ENCODE results near the gene GHDC. TPM values are rescaled to one million over a fixed set of nuclear protein-coding genes. Genes with fewer than 3 reads are reported as not detected.
"Not testable (repeated sequence)": the region's sequence is repeated elsewhere in the genome, so short reads cannot be mapped to it uniquely, and the experiment has no call there.

GHDC gene
- total RNA-seq, 2 experiments from 2014 or later, result 22.0 to 23.1 TPM

GRCh38 chr17:42221886-42222745 is 27.8 kb upstream of the GHDC start:
- POLR2A ChIA-PET, result interaction anchor here (0.6 to 1.9 kb wide), 10 partner anchors 26 to 184 kb away, joined by 3 to 21 read pairs (median 4); partner anchors contain the start of gene STAT5A
- peaks cover 23% of the 10 kb centered on the region for H3K36me3 Mint-ChIP-seq
- peak overlapping the region; percentile 71 for H3K27ac Mint-ChIP-seq
- peaks cover 7% of the 10 kb centered on the region for H3K4me1 Mint-ChIP-seq
- H3K4me3 Mint-ChIP-seq, result no peak overlapping the region
- DNase-seq (peak; percentile 59), ATAC-seq (ENCODE audit: low read depth) (peak; percentile 87)
- no peaks in the 10 kb centered on the region for H3K9me3 Mint-ChIP-seq
- no peaks in the 10 kb centered on the region for H3K27me3 Mint-ChIP-seq

- ATAC-seq (ENCODE audit: low read depth); H3K27ac Mint-ChIP-seq; POLR2A ChIA-PET; H3K4me3 Mint-ChIP-seq; H3K4me1 Mint-ChIP-seq; DNase-seq; H3K27me3 Mint-ChIP-seq; H3K9me3 Mint-ChIP-seq: not testable (repeated sequence)
- peaks cover 17% of the 10 kb centered on the region for H3K36me3 Mint-ChIP-seq
These were observed 25.0 kb upstream of the GHDC start for GRCh38 chr17:42219280-42219679.

- Mint-ChIP-seq H3K27me3 (no peaks in the 10 kb centered on the region), H3K4me1 (no peaks in the 10 kb centered on the region), H3K4me3 (no peak overlapping the region), H3K36me3 (peaks cover 20% of the 10 kb centered on the region), H3K9me3 (no peaks in the 10 kb centered on the region), H3K27ac (no peak overlapping the region)
- DNase-seq (no peak), ATAC-seq (ENCODE audit: low read depth) (no peak)
- POLR2A ChIA-PET, result no interaction called here
These were observed 19.9 kb upstream of the GHDC start for GRCh38 chr17:42214156-42214555.

- ATAC-seq (ENCODE audit: low read depth), result no peak
- no peaks in the 10 kb centered on the region for H3K4me1 Mint-ChIP-seq
- H3K27ac Mint-ChIP-seq, result no peak overlapping the region
- no peak overlapping the region for H3K4me3 Mint-ChIP-seq
- no peaks in the 10 kb centered on the region for H3K9me3 Mint-ChIP-seq
- DNase-seq, result no peak
- peaks cover 18% of the 10 kb centered on the region for H3K36me3 Mint-ChIP-seq
- POLR2A ChIA-PET, result no interaction called here
- no peaks in the 10 kb centered on the region for H3K27me3 Mint-ChIP-seq
These were observed 18.1 kb upstream of the GHDC start for GRCh38 chr17:42212382-42212781.

- H3K27ac Mint-ChIP-seq; DNase-seq; H3K4me3 Mint-ChIP-seq; H3K4me1 Mint-ChIP-seq; POLR2A ChIA-PET; H3K27me3 Mint-ChIP-seq; ATAC-seq (ENCODE audit: low read depth); H3K9me3 Mint-ChIP-seq: not testable (repeated sequence)
- H3K36me3 Mint-ChIP-seq, result peaks cover 17% of the 10 kb centered on the region
These were observed 17.6 kb upstream of the GHDC start for GRCh38 chr17:42211921-42212341.

- H3K4me1 Mint-ChIP-seq, result no peaks in the 10 kb centered on the region
- DNase-seq (no peak), ATAC-seq (ENCODE audit: low read depth) (no peak)
- POLR2A ChIA-PET, result no interaction called here
- no peak overlapping the region for H3K27ac Mint-ChIP-seq
- no peaks in the 10 kb centered on the region for H3K27me3 Mint-ChIP-seq
- peaks cover 25% of the 10 kb centered on the region for H3K36me3 Mint-ChIP-seq
- no peaks in the 10 kb centered on the region for H3K9me3 Mint-ChIP-seq
- H3K4me3 Mint-ChIP-seq, result no peak overlapping the region
These were observed 15.8 kb upstream of the GHDC start for GRCh38 chr17:42210046-42210445.

- ATAC-seq (ENCODE audit: low read depth); H3K4me1 Mint-ChIP-seq: not testable (repeated sequence)
These were observed 11.9 kb upstream of the GHDC start for GRCh38 chr17:42206153-42206612.

GRCh38 chr17:42203354-42203753 is 9.1 kb upstream of the GHDC start:
- H3K36me3 Mint-ChIP-seq, result peaks cover 26% of the 10 kb centered on the region
- no peak overlapping the region for H3K27ac Mint-ChIP-seq

More at GRCh38 chr17:42206153-42206612, 11.9 kb upstream of the GHDC start:
- H3K27me3 Mint-ChIP-seq, H3K4me3 Mint-ChIP-seq, H3K9me3 Mint-ChIP-seq, DNase-seq, POLR2A ChIA-PET, H3K27ac Mint-ChIP-seq: not testable (repeated sequence)
- peaks cover 32% of the 10 kb centered on the region for H3K36me3 Mint-ChIP-seq

GRCh38 chr17:42202696-42203095 is 8.4 kb upstream of the GHDC start:
- peaks cover 26% of the 10 kb centered on the region for H3K36me3 Mint-ChIP-seq

More at GRCh38 chr17:42203354-42203753, 9.1 kb upstream of the GHDC start:
- H3K27me3 Mint-ChIP-seq, result no peaks in the 10 kb centered on the region
- DNase-seq (no peak), ATAC-seq (ENCODE audit: low read depth) (no peak)
- no peak overlapping the region for H3K4me3 Mint-ChIP-seq
- H3K4me1 Mint-ChIP-seq, result no peaks in the 10 kb centered on the region
- H3K9me3 Mint-ChIP-seq, result no peaks in the 10 kb centered on the region
- POLR2A ChIA-PET, result no interaction called here

GRCh38 chr17:42202159-42202558 is 7.9 kb upstream of the GHDC start:
- Mint-ChIP-seq H3K9me3 (no peaks in the 10 kb centered on the region), H3K4me1 (no peaks in the 10 kb centered on the region), H3K36me3 (peaks cover 22% of the 10 kb centered on the region), H3K27ac (no peak overlapping the region), H3K27me3 (no peaks in the 10 kb centered on the region), H3K4me3 (no peak overlapping the region)
- ATAC-seq (ENCODE audit: low read depth) (no peak), DNase-seq (no peak)
- POLR2A ChIA-PET, result no interaction called here

More at GRCh38 chr17:42202696-42203095, 8.4 kb upstream of the GHDC start:
- ATAC-seq (ENCODE audit: low read depth) (no peak), DNase-seq (no peak)
- POLR2A ChIA-PET, result no interaction called here
- Mint-ChIP-seq H3K27ac (no peak overlapping the region), H3K4me1 (no peaks in the 10 kb centered on the region), H3K4me3 (no peak overlapping the region), H3K27me3 (no peaks in the 10 kb centered on the region), H3K9me3 (no peaks in the 10 kb centered on the region)

- H3K4me3 Mint-ChIP-seq, result no peak overlapping the region
- DNase-seq (no peak), ATAC-seq (ENCODE audit: low read depth) (no peak)
- POLR2A ChIA-PET, result interaction anchor here (0.5 kb wide), 1 partner anchor 10 kb away, joined by 3 read pairs; no protein-coding TSS in a partner anchor
- peak overlapping the region; percentile 13 for H3K27ac Mint-ChIP-seq
- peaks cover 19% of the 10 kb centered on the region for H3K36me3 Mint-ChIP-seq
- no peaks in the 10 kb centered on the region for H3K27me3 Mint-ChIP-seq
- no peaks in the 10 kb centered on the region for H3K4me1 Mint-ChIP-seq
- no peaks in the 10 kb centered on the region for H3K9me3 Mint-ChIP-seq
These were observed 7.1 kb upstream of the GHDC start for GRCh38 chr17:42201458-42201772.

- POLR2A ChIA-PET, result interaction anchor here (0.5 kb wide), 1 partner anchor 9 kb away, joined by 3 read pairs; no protein-coding TSS in a partner anchor
- Mint-ChIP-seq H3K27me3 (no peaks in the 10 kb centered on the region), H3K4me3 (no peak overlapping the region), H3K9me3 (no peaks in the 10 kb centered on the region), H3K36me3 (peaks cover 16% of the 10 kb centered on the region), H3K4me1 (no peaks in the 10 kb centered on the region), H3K27ac (no peak overlapping the region)
- DNase-seq, result no peak
- ATAC-seq (ENCODE audit: low read depth), result no peak
These were observed 6.6 kb upstream of the GHDC start for GRCh38 chr17:42200706-42201457.

- Mint-ChIP-seq H3K9me3 (no peaks in the 10 kb centered on the region), H3K36me3 (peaks cover 14% of the 10 kb centered on the region), H3K4me1 (no peaks in the 10 kb centered on the region), H3K4me3 (no peak overlapping the region), H3K27ac (no peak overlapping the region), H3K27me3 (no peaks in the 10 kb centered on the region)
- ATAC-seq (ENCODE audit: low read depth) (no peak), DNase-seq (no peak)
- POLR2A ChIA-PET, result no interaction called here
These were observed 5.2 kb upstream of the GHDC start for GRCh38 chr17:42199416-42200011.

Data from activated naive CD8-positive, alpha-beta T cell treated with anti-CD3 and anti-CD28 coated beads, Interleukin-2, amount 10 ng/mL, durations not matched to agents 7 days and 5 days (primary cell).